Panc1 (cell line): ENCODE measurements around the gene CBLL1. TPM values are rescaled to one million over a fixed set of nuclear protein-coding genes. Genes with fewer than 3 reads are reported as not detected.

Experiments used
- ATAC-seq: fragments of 200-7000 bp; cut with Tn5 transposase; 2 replicates; pipeline ENCODE4 v1.9.1; 2020; ENCODE audit warnings: mild to moderate bottlenecking, moderate library complexity
- Bru-seq: library from RNA; stranded (reverse); fragments of 400-500 nt; gene quantifications from one replicate; lab custom pipeline; 2021; lab: Mats Ljungman, UMichigan
- BruChase-seq, 2 experiments: library from RNA; stranded (reverse); fragments of 400-500 nt; gene quantifications; one replicate each; lab custom pipeline; 2021; lab: Mats Ljungman, UMichigan
- BruUV-seq: library from RNA; stranded (reverse); fragments of 400-500 nt; replicated peaks from 2 replicates; lab custom pipeline; 2021; lab: Mats Ljungman, UMichigan
- CTCF ChIA-PET: fragments of 300-600 bp; sonication (Branson Sonifier 250); formaldehyde crosslinking; loops from one replicate; lab custom pipeline; 2022; ENCODE audit warnings: antibody characterized with exemption; lab: Charles Lee
- POLR2A ChIA-PET: fragments of 300-600 bp; sonication (Branson Sonifier 250); formaldehyde crosslinking; loops from one replicate; lab custom pipeline; 2022; ENCODE audit warnings: antibody characterized with exemption; lab: Charles Lee
- DNase-seq: peaks from one replicate; pipeline ENCODE4 v3.0.0-alpha.2; 2010; ENCODE audit warnings: low read depth, low spot score
- H3K27ac ChIP-seq: 2 replicates; pipeline ENCODE4 v1.5.1; 2011; ENCODE audit warnings: mild to moderate bottlenecking, low read length, inconsistent platforms
- H3K27me3 ChIP-seq: fragments of 200-500 bp; sonication (Bioruptor generic); 2 replicates; pipeline ENCODE4 v1.6.0; 2014; ENCODE audit warnings: low read length, inconsistent platforms; ENCODE audit not compliant: control insufficient read depth, insufficient read depth
- H3K36me3 ChIP-seq: fragments of 200-500 bp; sonication (Bioruptor generic); 2 replicates; pipeline ENCODE4 v1.5.1; 2014; ENCODE audit warnings: inconsistent platforms, mild to moderate bottlenecking, low read length, moderate library complexity; ENCODE audit not compliant: control insufficient read depth, insufficient read depth
- H3K4me1 ChIP-seq: 2 replicates; pipeline ENCODE4 v1.5.1; 2011; ENCODE audit warnings: inconsistent platforms, mild to moderate bottlenecking, low read length, moderate library complexity; ENCODE audit not compliant: control insufficient read depth, insufficient read depth
- H3K4me3 ChIP-seq, 2 experiments: 2 replicates each; pipeline ENCODE4 v1.5.1; 2011 to 2012; ENCODE audit warnings: low read depth in 2 of 2, low read length in 2 of 2, mild to moderate bottlenecking in 2 of 2, inconsistent platforms in 1 of 2, moderate library complexity in 1 of 2
- H3K9me3 ChIP-seq: fragments of 200-500 bp; sonication (Bioruptor generic); 2 replicates; pipeline ENCODE4 v1.5.1; 2014; ENCODE audit warnings: low read depth, mild to moderate bottlenecking, inconsistent platforms, low read length, moderate library complexity; ENCODE audit not compliant: control insufficient read depth, insufficient read depth
- CTCF ChIP-seq: fragments of 450-650 bp; IDR thresholded peaks from 2 replicates; pipeline ENCODE4 v1.5.1; 2017; ENCODE audit warnings: mild to moderate bottlenecking
- POLR2AphosphoS5 ChIP-seq: IDR thresholded peaks from 2 replicates; pipeline ENCODE4 v1.6.1; 2012; ENCODE audit warnings: mild to moderate bottlenecking, low read depth, low read length, moderate library complexity
- SIN3A ChIP-seq: IDR thresholded peaks from 2 replicates; pipeline ENCODE4 v1.6.1; 2012; ENCODE audit warnings: low read depth, mild to moderate bottlenecking, low read length, moderate library complexity, borderline replicate concordance; ENCODE audit not compliant: insufficient read depth
- TCF7L2 ChIP-seq: IDR thresholded peaks from 2 replicates; pipeline ENCODE4 v1.6.1; 2011; ENCODE audit warnings: mild to moderate bottlenecking, low read depth, low read length, inconsistent platforms
- in situ Hi-C: cut with HindIII; loops from 2 replicates; pipeline ENCODE4 v1.10.0; 2016; ENCODE audit warnings: low sequenced_read_pairs, low pct_unique_long_range_greater_than_20kb
- intact Hi-C: fragments of 100-400 bp; cut with micrococcal nuclease; formaldehyde crosslinking; loops from one replicate; pipeline ENCODE4 v1.10.0; 2022; ENCODE audit not compliant: unreplicated experiment
- long read RNA-seq: library from polyadenylated mRNA; unstranded; transcript quantifications from one replicate; pipeline ENCODE4 v2.0.0, GENCODE V29; 2021; ENCODE audit not compliant: unreplicated experiment
- polyA plus RNA-seq: library from polyadenylated mRNA; unstranded; fragments of >200 nt; gene quantifications from one replicate; pipeline ENCODE4 v1.2.1, GENCODE V29; 2012; ENCODE audit warnings: missing spikeins; ENCODE audit not compliant: insufficient read length
- total RNA-seq: library from RNA; stranded (reverse); gene quantifications from one replicate; pipeline ENCODE4 v1.2.1, GENCODE V29; 2021; ENCODE audit not compliant: unreplicated experiment
- TF ChIP-seq, protein P1 (sequence below), 2 experiments: IDR thresholded peaks; 2 replicates each; pipeline ENCODE4 v1.6.1; 2011 to 2012; ENCODE audit warnings: low read depth in 2 of 2, control low read depth in 1 of 2, low read length in 1 of 2, mild to moderate bottlenecking in 1 of 2, moderate library complexity in 1 of 2; ENCODE audit not compliant: insufficient read depth in 1 of 2

Gene CBLL1, protein sequence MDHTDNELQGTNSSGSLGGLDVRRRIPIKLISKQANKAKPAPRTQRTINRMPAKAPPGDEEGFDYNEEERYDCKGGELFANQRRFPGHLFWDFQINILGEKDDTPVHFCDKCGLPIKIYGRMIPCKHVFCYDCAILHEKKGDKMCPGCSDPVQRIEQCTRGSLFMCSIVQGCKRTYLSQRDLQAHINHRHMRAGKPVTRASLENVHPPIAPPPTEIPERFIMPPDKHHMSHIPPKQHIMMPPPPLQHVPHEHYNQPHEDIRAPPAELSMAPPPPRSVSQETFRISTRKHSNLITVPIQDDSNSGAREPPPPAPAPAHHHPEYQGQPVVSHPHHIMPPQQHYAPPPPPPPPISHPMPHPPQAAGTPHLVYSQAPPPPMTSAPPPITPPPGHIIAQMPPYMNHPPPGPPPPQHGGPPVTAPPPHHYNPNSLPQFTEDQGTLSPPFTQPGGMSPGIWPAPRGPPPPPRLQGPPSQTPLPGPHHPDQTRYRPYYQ
- total RNA-seq (34.7 TPM), Bru-seq, nascent RNA (percentile 96 among the genes with signal in this experiment), BruChase-seq, experiment 1, labeled RNA remaining after a 2-hour chase (percentile 96 among the genes with signal in this experiment), BruChase-seq, experiment 2, labeled RNA remaining after a 6-hour chase (percentile 82 among the genes with signal in this experiment)
- polyA plus RNA-seq, result 18.5 TPM
- long read RNA-seq, full-length matches to known transcripts, result 14 of 18 reads
- long read RNA-seq, partial matches to known transcripts, result 0 of 18 reads
- long read RNA-seq, other reads (novel, unspliced or antisense), result 4 of 18 reads

GRCh38 chr7:107743567-107744344 is at the start of gene CBLL1:
Gene CBLL1 (plus strand): TSS chr7:107744142. CDS start chr7:107744164, 22 bp downstream.
- peaks cover 19% of the 10 kb centered on the region for H3K4me1 ChIP-seq
- TF ChIP-seq CTCF (peak; percentile 85), POLR2AphosphoS5 (peak; percentile 86), SIN3A (peak; percentile 87; the same call in 1 of the 2 replicates), TCF7L2 (peak; percentile 26; the same call in 1 of the 2 replicates)
- TF ChIP-seq, protein P1, sequence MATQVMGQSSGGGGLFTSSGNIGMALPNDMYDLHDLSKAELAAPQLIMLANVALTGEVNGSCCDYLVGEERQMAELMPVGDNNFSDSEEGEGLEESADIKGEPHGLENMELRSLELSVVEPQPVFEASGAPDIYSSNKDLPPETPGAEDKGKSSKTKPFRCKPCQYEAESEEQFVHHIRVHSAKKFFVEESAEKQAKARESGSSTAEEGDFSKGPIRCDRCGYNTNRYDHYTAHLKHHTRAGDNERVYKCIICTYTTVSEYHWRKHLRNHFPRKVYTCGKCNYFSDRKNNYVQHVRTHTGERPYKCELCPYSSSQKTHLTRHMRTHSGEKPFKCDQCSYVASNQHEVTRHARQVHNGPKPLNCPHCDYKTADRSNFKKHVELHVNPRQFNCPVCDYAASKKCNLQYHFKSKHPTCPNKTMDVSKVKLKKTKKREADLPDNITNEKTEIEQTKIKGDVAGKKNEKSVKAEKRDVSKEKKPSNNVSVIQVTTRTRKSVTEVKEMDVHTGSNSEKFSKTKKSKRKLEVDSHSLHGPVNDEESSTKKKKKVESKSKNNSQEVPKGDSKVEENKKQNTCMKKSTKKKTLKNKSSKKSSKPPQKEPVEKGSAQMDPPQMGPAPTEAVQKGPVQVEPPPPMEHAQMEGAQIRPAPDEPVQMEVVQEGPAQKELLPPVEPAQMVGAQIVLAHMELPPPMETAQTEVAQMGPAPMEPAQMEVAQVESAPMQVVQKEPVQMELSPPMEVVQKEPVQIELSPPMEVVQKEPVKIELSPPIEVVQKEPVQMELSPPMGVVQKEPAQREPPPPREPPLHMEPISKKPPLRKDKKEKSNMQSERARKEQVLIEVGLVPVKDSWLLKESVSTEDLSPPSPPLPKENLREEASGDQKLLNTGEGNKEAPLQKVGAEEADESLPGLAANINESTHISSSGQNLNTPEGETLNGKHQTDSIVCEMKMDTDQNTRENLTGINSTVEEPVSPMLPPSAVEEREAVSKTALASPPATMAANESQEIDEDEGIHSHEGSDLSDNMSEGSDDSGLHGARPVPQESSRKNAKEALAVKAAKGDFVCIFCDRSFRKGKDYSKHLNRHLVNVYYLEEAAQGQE (IDR thresholded peaks at IDR 0.05; ENCODE audit: insufficient read depth in 1 of 2, low read depth in 2 of 2, low read length in 1 of 2), result peak in 1 of 2 experiments; percentile 65; a peak in 1 of 4 replicates
- intact Hi-C loops (loop anchor here (2.0 kb wide), 1 partner anchor 131 kb away; no protein-coding TSS in a partner anchor), in situ Hi-C loops (no loop called here)
- peak within 1 kb of the TSS; percentile 96 for H3K27ac ChIP-seq
- ChIA-PET POLR2A (interaction anchor here (0.5 to 0.8 kb wide), 3 partner anchors 46 to 148 kb away, joined by 3 to 4 read pairs (median 4); no protein-coding TSS in a partner anchor), CTCF (interaction anchor here (0.5 to 1.9 kb wide), 8 partner anchors 12 to 774 kb away, joined by 3 to 26 read pairs (median 5); no protein-coding TSS in a partner anchor)
- peak; percentile 93 for DNase-seq
- no peaks in the 10 kb centered on the region for H3K9me3 ChIP-seq
- no peaks in the 10 kb centered on the region for H3K27me3 ChIP-seq
- H3K36me3 ChIP-seq, result peaks cover 7% of the 10 kb centered on the region
- ATAC-seq, result peak; percentile 98
- BruUV-seq, result no TSS peak
- H3K4me3 ChIP-seq, result peak within 1 kb of the TSS; percentile 96 to 97

DNA sequence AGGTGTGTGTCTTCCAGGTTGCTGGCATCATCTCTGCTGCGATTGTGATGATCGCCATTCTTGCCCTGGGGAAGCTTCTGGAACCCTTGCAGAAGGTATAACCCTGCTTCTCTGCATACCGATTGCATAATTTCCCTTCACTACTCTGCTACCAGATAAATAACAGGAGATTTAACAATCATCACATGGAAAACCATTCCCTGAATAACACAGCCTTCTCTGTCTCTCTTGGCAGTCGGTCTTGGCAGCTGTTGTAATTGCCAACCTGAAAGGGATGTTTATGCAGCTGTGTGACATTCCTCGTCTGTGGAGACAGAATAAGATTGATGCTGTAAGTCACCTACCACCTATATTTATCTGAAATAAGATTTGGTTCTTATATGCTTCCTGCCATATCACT is 49.6 kb upstream of the CBLL1 start:
- POLR2A ChIA-PET, result no interaction called here
- TF ChIP-seq CTCF (no peak), POLR2AphosphoS5 (no peak), TCF7L2 (no peak)
- Histone ChIP-seq H3K4me3 (no peak overlapping the region), H3K9me3 (no peaks in the 10 kb centered on the region), H3K4me1 (no peaks in the 10 kb centered on the region), H3K27ac (no peak overlapping the region), H3K36me3 (no peaks in the 10 kb centered on the region), H3K27me3 (peaks cover 14% of the 10 kb centered on the region)
- no peak for DNase-seq
- intact Hi-C loops (no loop called here), in situ Hi-C loops (no loop called here)
- CTCF ChIA-PET, result interaction anchor here (0.6 kb wide), 1 partner anchor 34 kb away, joined by 3 read pairs; no protein-coding TSS in a partner anchor
- BruUV-seq, result no TSS peak
- no peak for ATAC-seq
